Astrocyte of the cerebellum (primary cell): ENCODE measurements around the gene SLC18A3.

ENCODE experiments used
- DNase-seq: peaks from one replicate; pipeline ENCODE4 v3.0.0-alpha.2; 2011; ENCODE audit warnings: low read depth
- H3K4me3 ChIP-seq: 2 replicates; pipeline ENCODE4 v1.5.1; 2011; ENCODE audit warnings: mild to moderate bottlenecking, low read depth, low read length, moderate library complexity
- in situ Hi-C: cut with HindIII; loops from 2 replicates; pipeline ENCODE4 v1.10.0; 2017; ENCODE audit warnings: low sequenced_read_pairs
- TF ChIP-seq, protein P1 (sequence below): IDR thresholded peaks from 2 replicates; pipeline ENCODE4 v1.5.1; 2012; ENCODE audit warnings: low read length, low read depth, moderate library complexity, mild to moderate bottlenecking; ENCODE audit errors: missing control alignments

SLC18A3 gene

DNA sequence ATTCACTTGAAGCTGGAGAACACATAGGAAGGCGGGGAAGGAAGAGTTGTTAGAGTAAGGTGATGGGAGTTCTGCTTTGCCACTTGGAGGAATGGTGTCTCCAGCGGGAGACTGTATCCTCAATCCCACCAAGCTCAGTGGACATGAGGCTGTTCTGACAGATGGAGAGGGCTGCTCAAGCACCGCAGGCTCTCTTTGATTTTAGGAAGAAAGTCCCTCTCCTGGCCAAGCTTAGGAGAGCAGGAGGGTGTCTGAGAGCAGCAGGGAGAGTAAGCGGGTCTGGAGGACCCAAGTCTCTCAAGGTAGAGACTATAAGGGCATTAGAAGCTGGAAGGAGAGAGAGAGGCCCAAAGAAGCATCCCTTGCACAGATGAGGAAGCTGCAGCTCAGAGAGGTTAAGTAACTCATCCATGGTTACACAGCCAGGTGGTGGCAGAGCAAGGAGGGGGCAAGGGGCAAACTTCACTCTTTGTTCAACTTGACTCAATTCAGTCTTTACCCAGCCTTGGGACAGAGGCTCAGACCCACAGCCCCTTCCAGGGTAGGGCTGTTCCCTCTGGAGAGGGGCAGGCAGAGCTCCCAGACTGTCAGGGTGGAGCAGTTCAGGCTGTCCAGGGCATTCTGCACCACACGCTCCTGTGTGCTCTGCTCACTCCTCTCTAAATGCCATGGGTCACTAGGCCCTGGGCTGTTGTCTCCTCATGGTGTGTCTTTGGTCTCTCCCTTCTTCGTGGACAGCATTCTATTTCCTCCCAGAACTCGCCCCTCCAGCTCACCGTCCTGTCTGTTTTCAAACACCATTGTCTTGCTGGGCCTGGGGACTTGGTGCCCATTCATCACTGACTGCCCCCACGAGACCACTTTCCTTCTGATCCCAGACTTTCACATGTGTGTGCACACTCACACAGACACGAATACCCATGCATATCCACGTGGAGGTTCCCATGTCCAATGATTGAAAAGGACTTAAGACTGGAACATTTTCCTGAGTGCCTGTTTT, 12.6 kb downstream of the SLC18A3 start:
- TF ChIP-seq, protein P1, sequence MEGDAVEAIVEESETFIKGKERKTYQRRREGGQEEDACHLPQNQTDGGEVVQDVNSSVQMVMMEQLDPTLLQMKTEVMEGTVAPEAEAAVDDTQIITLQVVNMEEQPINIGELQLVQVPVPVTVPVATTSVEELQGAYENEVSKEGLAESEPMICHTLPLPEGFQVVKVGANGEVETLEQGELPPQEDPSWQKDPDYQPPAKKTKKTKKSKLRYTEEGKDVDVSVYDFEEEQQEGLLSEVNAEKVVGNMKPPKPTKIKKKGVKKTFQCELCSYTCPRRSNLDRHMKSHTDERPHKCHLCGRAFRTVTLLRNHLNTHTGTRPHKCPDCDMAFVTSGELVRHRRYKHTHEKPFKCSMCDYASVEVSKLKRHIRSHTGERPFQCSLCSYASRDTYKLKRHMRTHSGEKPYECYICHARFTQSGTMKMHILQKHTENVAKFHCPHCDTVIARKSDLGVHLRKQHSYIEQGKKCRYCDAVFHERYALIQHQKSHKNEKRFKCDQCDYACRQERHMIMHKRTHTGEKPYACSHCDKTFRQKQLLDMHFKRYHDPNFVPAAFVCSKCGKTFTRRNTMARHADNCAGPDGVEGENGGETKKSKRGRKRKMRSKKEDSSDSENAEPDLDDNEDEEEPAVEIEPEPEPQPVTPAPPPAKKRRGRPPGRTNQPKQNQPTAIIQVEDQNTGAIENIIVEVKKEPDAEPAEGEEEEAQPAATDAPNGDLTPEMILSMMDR, result no peak
- DNase-seq, result no peak
- in situ Hi-C loops, result loop anchor here (10.0 kb wide), 1 partner anchor 162 kb away; no protein-coding TSS in a partner anchor
- H3K4me3 ChIP-seq, result no peak overlapping the region

DNA sequence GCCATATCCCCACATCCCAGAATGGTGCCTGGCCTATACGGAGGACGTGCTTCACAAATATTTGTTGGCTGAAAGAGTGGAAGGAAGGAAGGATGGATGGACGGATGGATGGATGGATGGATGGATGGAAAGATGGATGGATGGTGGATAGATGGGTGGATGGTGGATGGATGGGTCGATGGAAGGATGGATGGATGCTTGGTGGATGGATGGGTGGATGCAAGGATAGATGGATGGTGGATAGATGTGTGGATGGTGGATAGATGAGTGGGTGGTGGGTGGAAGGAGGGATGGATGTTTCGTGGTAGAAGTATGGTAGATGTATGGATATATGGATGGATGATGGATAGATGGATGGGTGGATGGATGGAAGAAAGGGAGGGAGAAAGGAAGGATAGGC, 14.5 kb downstream of the SLC18A3 start:
- H3K4me3 ChIP-seq, result no peak overlapping the region
- DNase-seq, result no peak
- TF ChIP-seq, protein P1, result no peak
- in situ Hi-C loops, result loop anchor here (10.0 kb wide), 1 partner anchor 160 kb away; no protein-coding TSS in a partner anchor

DNA sequence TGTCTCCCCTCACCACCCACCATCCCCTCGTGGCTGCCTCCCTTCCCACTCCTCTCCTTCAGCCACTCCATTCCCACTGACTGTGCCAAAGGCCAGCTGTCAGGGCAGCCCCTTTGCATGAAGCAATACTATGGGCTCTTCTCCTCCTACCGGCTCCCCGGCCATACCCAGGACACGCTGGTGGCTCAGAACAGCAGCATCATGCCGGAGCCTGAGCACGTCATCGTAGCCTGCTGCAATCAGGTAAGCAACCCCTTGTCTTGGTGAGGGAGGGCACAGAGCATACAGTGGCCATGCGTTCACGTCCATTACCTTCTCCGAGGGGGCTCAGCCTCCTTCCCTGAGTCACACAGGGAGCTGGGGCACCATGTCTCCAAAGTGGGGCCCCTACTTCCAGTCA, 15.3 kb downstream of the SLC18A3 start:
- no peak overlapping the region for H3K4me3 ChIP-seq
- no peak for DNase-seq
- TF ChIP-seq, protein P1, result no peak
- in situ Hi-C loops, result loop anchor here (10.0 kb wide), 1 partner anchor 159 kb away; no protein-coding TSS in a partner anchor

DNA sequence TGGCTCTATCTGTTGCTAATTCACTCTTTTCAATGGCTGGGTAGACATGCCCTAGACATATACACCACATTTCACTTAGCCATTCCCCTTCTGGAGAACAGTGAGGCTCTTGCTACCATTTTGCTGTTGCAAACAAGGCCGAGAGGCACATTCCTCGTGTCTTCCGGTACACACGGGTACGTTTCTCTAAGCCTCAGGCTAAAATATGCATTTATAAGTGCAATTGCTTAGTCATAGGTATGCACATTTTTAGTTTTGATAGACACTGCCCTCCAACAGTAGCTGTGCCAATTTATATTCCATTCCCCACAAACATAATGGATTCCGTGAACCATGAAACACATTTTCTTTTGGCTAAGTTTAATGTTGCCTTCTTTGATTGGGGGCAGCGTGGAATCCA, 16.9 kb downstream of the SLC18A3 start:
- no peak for DNase-seq
- TF ChIP-seq, protein P1, result no peak
- no peak overlapping the region for H3K4me3 ChIP-seq
- in situ Hi-C loops, result loop anchor here (10.0 kb wide), 1 partner anchor 158 kb away; no protein-coding TSS in a partner anchor

DNA sequence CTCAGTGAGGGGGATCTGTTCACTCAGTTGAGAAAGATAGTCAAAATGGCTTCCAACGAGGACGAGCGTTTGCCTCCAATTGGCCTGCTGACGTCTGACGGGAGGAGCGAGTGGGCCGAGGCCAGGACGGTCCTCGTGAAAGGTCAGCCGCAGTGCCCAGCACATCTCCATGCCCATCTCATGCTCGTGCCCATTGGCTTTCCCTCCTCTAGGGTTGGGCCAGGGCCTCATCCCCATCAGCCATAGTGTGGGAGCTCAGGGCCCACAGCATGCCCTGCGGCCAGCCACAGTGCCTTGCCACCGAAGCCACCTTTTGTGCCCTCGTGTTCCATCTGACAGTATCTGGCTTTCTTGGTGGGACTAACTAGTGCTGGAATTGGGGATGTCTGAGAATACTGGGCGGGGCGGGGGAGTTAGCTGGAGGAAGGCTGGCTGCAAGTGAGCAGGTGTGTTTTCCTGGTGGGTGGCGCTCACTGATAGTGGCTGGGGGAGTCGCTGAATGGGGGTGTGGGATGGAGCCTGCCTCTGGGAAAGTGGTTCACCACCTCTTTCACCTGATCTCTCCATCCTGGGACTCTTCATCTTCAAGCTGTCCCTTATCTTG, 17.6 kb downstream of the SLC18A3 start:
- H3K4me3 ChIP-seq, result no peak overlapping the region
- no peak for DNase-seq
- TF ChIP-seq, protein P1, result no peak
- in situ Hi-C loops, result loop anchor here (10.0 kb wide), 1 partner anchor 157 kb away; no protein-coding TSS in a partner anchor

DNA sequence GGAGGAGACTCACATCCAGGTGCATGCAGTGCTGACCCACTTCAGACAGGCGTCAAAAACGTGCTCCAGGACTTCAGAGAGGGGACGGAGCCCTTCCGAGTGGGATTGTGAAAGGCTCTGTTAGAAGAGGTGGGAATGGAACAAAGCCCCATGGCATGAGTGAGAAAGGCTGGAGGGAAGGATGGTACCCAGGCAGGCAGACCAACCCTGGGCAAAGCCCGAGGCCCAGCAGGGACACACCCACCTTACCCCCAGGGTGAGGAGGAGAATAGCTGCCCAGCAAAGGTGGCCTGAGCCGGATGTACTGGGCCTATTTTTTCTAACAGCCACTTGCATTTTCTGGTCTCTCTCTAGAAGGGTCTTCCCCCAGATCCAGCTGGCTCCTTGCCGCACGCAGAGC, 18.5 kb downstream of the SLC18A3 start:
- H3K4me3 ChIP-seq, result no peak overlapping the region
- no peak for DNase-seq
- in situ Hi-C loops, result loop anchor here (10.0 kb wide), 1 partner anchor 156 kb away; no protein-coding TSS in a partner anchor
- TF ChIP-seq, protein P1, result no peak
